ENCODE measurements around the gene ACTR8. TPM values are rescaled to one million over a fixed set of nuclear protein-coding genes. Genes with fewer than 3 reads are reported as not detected.

Gene ACTR8
- total and polyA plus RNA-seq, 2 of the 13 experiments (the other 11 are each of a cell fraction or from before 2014, with no cell fraction given) = 15.5 to 29.0 TPM

DNA sequence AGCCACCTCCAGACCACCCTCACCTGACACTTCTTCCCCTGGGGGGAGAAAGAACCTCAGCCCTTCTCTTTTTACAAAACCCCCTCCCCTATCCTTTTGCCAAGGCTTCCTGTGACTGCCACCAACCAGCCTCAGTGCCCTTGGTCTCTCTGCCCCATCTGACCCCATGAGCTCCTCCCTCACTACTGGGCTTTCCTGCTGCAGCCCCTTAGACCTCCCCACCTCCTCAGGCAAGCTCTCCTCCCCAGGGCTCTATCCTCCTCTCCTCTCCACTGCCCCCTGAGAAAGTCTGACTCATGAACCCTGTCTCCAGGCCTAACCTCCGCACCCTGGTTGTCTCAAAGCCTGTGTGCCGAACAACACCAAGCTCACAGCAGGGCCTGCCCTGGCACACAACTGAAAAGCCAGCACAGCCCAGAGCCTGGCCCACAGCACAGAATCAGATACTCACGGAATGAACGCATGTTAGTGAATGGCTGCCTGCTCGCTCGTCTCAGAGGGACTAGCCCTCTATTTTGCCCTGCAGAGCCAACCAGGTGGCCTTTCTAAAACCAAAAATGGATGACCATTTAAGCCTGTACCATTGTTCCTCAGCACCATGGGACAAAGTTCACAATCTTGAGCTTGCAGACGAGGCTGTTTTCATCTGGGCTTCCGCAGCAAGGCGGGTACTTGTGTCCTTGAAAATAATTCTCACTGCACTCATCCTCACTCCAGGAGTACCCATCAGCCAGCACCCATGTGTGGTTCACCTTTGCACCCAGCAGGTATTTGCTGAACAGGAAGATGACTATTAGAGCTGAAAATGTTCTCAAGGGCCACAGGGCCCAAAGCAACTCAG is 37.5 kb downstream of the ACTR8 start (continued):
- TF ChIP-seq SIX4 (CRISPR knock-in tag; IDR thresholded peaks at IDR 0.05) (no peak), GABPB1 (CRISPR knock-in tag; IDR thresholded peaks at IDR 0.05) (no peak; the same call in 1 of the 2 replicates), ZFP82 (CRISPR knock-in tag; IDR thresholded peaks at IDR 0.05; ENCODE audit: borderline replicate concordance) (no peak), HNRNPK (IDR thresholded peaks at IDR 0.05; ENCODE audit: low read depth, low read length, poor library complexity, severe bottlenecking) (no peak), ZNF10 (CRISPR knock-in tag; IDR thresholded peaks at IDR 0.05; ENCODE audit: borderline replicate concordance, low read depth) (no peak), ZNF251 (CRISPR knock-in tag; IDR thresholded peaks at IDR 0.05) (no peak), ZNF547 (CRISPR knock-in tag; IDR thresholded peaks at IDR 0.05) (peak; percentile 14; the same call in 1 of the 2 replicates), PRPF4 (IDR thresholded peaks at IDR 0.05; ENCODE audit: low read depth, low read length, poor library complexity, severe bottlenecking) (no peak), ZSCAN30 (CRISPR knock-in tag; IDR thresholded peaks at IDR 0.05) (no peak), MED8 (CRISPR knock-in tag; IDR thresholded peaks at IDR 0.05; ENCODE audit: insufficient replicate concordance) (peak; percentile 81), KMT2B (CRISPR knock-in tag; IDR thresholded peaks at IDR 0.05) (no peak), FIP1L1 (IDR thresholded peaks at IDR 0.05; ENCODE audit: borderline replicate concordance, insufficient read depth, low read depth, low read length) (no peak), PHF20 (CRISPR knock-in tag; IDR thresholded peaks at IDR 0.05) (no peak), ELF4 (CRISPR knock-in tag; IDR thresholded peaks at IDR 0.05; ENCODE audit: borderline replicate concordance) (no peak), ZBTB37 (CRISPR knock-in tag; IDR thresholded peaks at IDR 0.05) (no peak), GLI4 (CRISPR knock-in tag; IDR thresholded peaks at IDR 0.05; ENCODE audit: borderline replicate concordance) (peak; percentile 63; the same call in 1 of the 2 replicates), ZNF44 (CRISPR knock-in tag; IDR thresholded peaks at IDR 0.05) (peak; percentile 59; the same call in 1 of the 2 replicates), RELA (CRISPR knock-in tag; IDR thresholded peaks at IDR 0.05) (no peak), SNAPC2 (CRISPR knock-in tag; IDR thresholded peaks at IDR 0.05) (0 out of 2 replicates have a peak, but pooled peaks have one; percentile 24), ZNF749 (CRISPR knock-in tag; IDR thresholded peaks at IDR 0.05; ENCODE audit: borderline replicate concordance) (peak; percentile 78), ZNF3 (CRISPR knock-in tag; IDR thresholded peaks at IDR 0.05) (no peak)
- TF ChIP-seq, protein P1, sequence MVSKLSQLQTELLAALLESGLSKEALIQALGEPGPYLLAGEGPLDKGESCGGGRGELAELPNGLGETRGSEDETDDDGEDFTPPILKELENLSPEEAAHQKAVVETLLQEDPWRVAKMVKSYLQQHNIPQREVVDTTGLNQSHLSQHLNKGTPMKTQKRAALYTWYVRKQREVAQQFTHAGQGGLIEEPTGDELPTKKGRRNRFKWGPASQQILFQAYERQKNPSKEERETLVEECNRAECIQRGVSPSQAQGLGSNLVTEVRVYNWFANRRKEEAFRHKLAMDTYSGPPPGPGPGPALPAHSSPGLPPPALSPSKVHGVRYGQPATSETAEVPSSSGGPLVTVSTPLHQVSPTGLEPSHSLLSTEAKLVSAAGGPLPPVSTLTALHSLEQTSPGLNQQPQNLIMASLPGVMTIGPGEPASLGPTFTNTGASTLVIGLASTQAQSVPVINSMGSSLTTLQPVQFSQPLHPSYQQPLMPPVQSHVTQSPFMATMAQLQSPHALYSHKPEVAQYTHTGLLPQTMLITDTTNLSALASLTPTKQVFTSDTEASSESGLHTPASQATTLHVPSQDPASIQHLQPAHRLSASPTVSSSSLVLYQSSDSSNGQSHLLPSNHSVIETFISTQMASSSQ (IDR thresholded peaks at IDR 0.05; ENCODE audit: low read depth) = no peak
- TF ChIP-seq, protein P1 (CRISPR knock-in tag; IDR thresholded peaks at IDR 0.05; ENCODE audit: borderline replicate concordance) = peak; percentile 48; the same call in 1 of the 2 replicates
- TF ChIP-seq, protein P2, sequence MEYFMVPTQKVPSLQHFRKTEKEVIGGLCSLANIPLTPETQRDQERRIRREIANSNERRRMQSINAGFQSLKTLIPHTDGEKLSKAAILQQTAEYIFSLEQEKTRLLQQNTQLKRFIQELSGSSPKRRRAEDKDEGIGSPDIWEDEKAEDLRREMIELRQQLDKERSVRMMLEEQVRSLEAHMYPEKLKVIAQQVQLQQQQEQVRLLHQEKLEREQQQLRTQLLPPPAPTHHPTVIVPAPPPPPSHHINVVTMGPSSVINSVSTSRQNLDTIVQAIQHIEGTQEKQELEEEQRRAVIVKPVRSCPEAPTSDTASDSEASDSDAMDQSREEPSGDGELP (IDR thresholded peaks at IDR 0.05; ENCODE audit: borderline replicate concordance, low read depth) = peak; percentile 32; the same call in 1 of the 2 replicates

Measured in HepG2 (cell line).